Neutrophil (primary cell): ENCODE results near the gene ADAMTS6.

Experiments used
- H3K27ac ChIP-seq: fragments of 200-600 bp; sonication (generic); 2 replicates; pipeline ENCODE4 v1.5.1; 2016; ENCODE audit warnings: mild to moderate bottlenecking, moderate library complexity
- H3K27me3 ChIP-seq: fragments of 200-600 bp; sonication (generic); 2 replicates; pipeline ENCODE4 v1.6.0; 2016; ENCODE audit warnings: mild to moderate bottlenecking
- H3K36me3 ChIP-seq: fragments of 200-600 bp; sonication (generic); 2 replicates; pipeline ENCODE4 v1.5.1; 2017
- H3K4me1 ChIP-seq, 2 experiments: fragments of 200-600 bp in 1 of 2; sonication (generic) in 1 of 2; 1 replicate in 1 of 2; 2 replicates in 1 of 2; pipeline versions ENCODE4 v1.5.1 to v1.6.1; 2013 to 2016; ENCODE audit warnings: low read depth in 1 of 2, low read length in 1 of 2, mild to moderate bottlenecking in 1 of 2, moderate library complexity in 1 of 2; ENCODE audit not compliant: control insufficient read depth in 1 of 2, insufficient read depth in 1 of 2
- H3K4me3 ChIP-seq, 2 experiments: fragments of 200-600 bp in 1 of 2; sonication (generic) in 1 of 2; 1 replicate in 1 of 2; 2 replicates in 1 of 2; pipeline ENCODE4 v1.5.1; 2013 to 2016; ENCODE audit warnings: low read depth in 1 of 2, low read length in 1 of 2, mild to moderate bottlenecking in 1 of 2, moderate library complexity in 1 of 2
- H3K9me3 ChIP-seq: fragments of 200-600 bp; sonication (generic); 2 replicates; pipeline ENCODE4 v1.5.1; 2016
- CTCF ChIP-seq: fragments of 200-600 bp; sonication (generic); IDR thresholded peaks from 2 replicates; pipeline ENCODE4 v1.5.1; 2016; ENCODE audit warnings: antibody characterized with exemption

ADAMTS6 gene

GRCh38 chr5:65462139-65462705 is 19.5 kb downstream of the ADAMTS6 start:
- Histone ChIP-seq H3K36me3 (no peaks in the 10 kb centered on the region), H3K4me1 (no peaks in the 10 kb centered on the region), H3K9me3 (no peaks in the 10 kb centered on the region), H3K4me3 (no peak overlapping the region), H3K27me3 (no peaks in the 10 kb centered on the region), H3K27ac (no peak overlapping the region)
- TF ChIP-seq CTCF, result no peak

GRCh38 chr5:65461490-65461889 is 20.2 kb downstream of the ADAMTS6 start:
- no peak overlapping the region for H3K4me3 ChIP-seq
- H3K9me3 ChIP-seq, result no peaks in the 10 kb centered on the region
- no peak for TF ChIP-seq CTCF
- no peak overlapping the region for H3K27ac ChIP-seq
- H3K4me1 ChIP-seq, result no peaks in the 10 kb centered on the region
- no peaks in the 10 kb centered on the region for H3K27me3 ChIP-seq
- H3K36me3 ChIP-seq, result no peaks in the 10 kb centered on the region

GRCh38 chr5:65459995-65460394 is 21.7 kb downstream of the ADAMTS6 start:
- H3K36me3 ChIP-seq, result no peaks in the 10 kb centered on the region
- TF ChIP-seq CTCF, result no peak
- H3K4me1 ChIP-seq, result no peaks in the 10 kb centered on the region
- H3K27me3 ChIP-seq, result no peaks in the 10 kb centered on the region
- no peak overlapping the region for H3K27ac ChIP-seq
- no peaks in the 10 kb centered on the region for H3K9me3 ChIP-seq
- no peak overlapping the region for H3K4me3 ChIP-seq

GRCh38 chr5:65455064-65455463 is 26.7 kb downstream of the ADAMTS6 start:
- no peaks in the 10 kb centered on the region for H3K9me3 ChIP-seq
- no peaks in the 10 kb centered on the region for H3K36me3 ChIP-seq
- TF ChIP-seq CTCF, result no peak
- no peaks in the 10 kb centered on the region for H3K27me3 ChIP-seq
- H3K4me1 ChIP-seq, result no peaks in the 10 kb centered on the region
- H3K27ac ChIP-seq, result no peak overlapping the region
- H3K4me3 ChIP-seq, result no peak overlapping the region

GRCh38 chr5:65451436-65451835 is 30.3 kb downstream of the ADAMTS6 start:
- Histone ChIP-seq H3K27me3 (no peaks in the 10 kb centered on the region), H3K4me3 (no peak overlapping the region), H3K9me3 (no peaks in the 10 kb centered on the region), H3K27ac (no peak overlapping the region), H3K36me3 (no peaks in the 10 kb centered on the region), H3K4me1 (no peaks in the 10 kb centered on the region)
- no peak for TF ChIP-seq CTCF

GRCh38 chr5:65446682-65447081 is 35.0 kb downstream of the ADAMTS6 start:
- no peaks in the 10 kb centered on the region for H3K9me3 ChIP-seq
- no peaks in the 10 kb centered on the region for H3K27me3 ChIP-seq
- H3K27ac ChIP-seq, result no peak overlapping the region
- H3K4me3 ChIP-seq, result no peak overlapping the region
- no peak for TF ChIP-seq CTCF
- H3K4me1 ChIP-seq, result no peaks in the 10 kb centered on the region
- no peaks in the 10 kb centered on the region for H3K36me3 ChIP-seq
